Measurements from ENCODE around the gene TMIGD1. TPM values are rescaled to one million over a fixed set of nuclear protein-coding genes. Genes with fewer than 3 reads are reported as not detected.
"Not testable (repeated sequence)": the region's sequence is repeated elsewhere in the genome, so short reads cannot be mapped to it uniquely, and the experiment has no call there.

The TMIGD1 gene
- total RNA-seq, 2 experiments from 2014 or later, result not detected

GRCh38 chr17:30354701-30355100 lies 20.8 kb upstream of the TMIGD1 start:
- POLR2A ChIA-PET, result interaction anchor here (0.6 to 1.0 kb wide), 3 partner anchors 9 to 60 kb away, joined by 3 to 4 read pairs (median 3); no protein-coding TSS in a partner anchor
- H3K9me3 Mint-ChIP-seq, result no peaks in the 10 kb centered on the region
- intact Hi-C loops (cut with micrococcal nuclease), result no loop called here
- no peaks in the 10 kb centered on the region for H3K36me3 Mint-ChIP-seq (ENCODE audit: low read depth)
- peaks cover 17% of the 10 kb centered on the region for H3K4me1 Mint-ChIP-seq (ENCODE audit: low read depth)
- peaks cover 3% of the 10 kb centered on the region for H3K27me3 Mint-ChIP-seq
- CTCF ChIA-PET, result interaction anchor here (0.9 to 1.1 kb wide), 3 partner anchors 9 to 18 kb away, joined by 3 to 6 read pairs (median 5); no protein-coding TSS in a partner anchor
- H3K27ac Mint-ChIP-seq, result no peak overlapping the region
- ATAC-seq, result no peak
- TF ChIP-seq, protein P1, sequence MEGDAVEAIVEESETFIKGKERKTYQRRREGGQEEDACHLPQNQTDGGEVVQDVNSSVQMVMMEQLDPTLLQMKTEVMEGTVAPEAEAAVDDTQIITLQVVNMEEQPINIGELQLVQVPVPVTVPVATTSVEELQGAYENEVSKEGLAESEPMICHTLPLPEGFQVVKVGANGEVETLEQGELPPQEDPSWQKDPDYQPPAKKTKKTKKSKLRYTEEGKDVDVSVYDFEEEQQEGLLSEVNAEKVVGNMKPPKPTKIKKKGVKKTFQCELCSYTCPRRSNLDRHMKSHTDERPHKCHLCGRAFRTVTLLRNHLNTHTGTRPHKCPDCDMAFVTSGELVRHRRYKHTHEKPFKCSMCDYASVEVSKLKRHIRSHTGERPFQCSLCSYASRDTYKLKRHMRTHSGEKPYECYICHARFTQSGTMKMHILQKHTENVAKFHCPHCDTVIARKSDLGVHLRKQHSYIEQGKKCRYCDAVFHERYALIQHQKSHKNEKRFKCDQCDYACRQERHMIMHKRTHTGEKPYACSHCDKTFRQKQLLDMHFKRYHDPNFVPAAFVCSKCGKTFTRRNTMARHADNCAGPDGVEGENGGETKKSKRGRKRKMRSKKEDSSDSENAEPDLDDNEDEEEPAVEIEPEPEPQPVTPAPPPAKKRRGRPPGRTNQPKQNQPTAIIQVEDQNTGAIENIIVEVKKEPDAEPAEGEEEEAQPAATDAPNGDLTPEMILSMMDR (IDR thresholded peaks at IDR 0.05), result no peak
- H3K4me3 Mint-ChIP-seq, result no peak overlapping the region
- no peak for DNase-seq

DNA sequence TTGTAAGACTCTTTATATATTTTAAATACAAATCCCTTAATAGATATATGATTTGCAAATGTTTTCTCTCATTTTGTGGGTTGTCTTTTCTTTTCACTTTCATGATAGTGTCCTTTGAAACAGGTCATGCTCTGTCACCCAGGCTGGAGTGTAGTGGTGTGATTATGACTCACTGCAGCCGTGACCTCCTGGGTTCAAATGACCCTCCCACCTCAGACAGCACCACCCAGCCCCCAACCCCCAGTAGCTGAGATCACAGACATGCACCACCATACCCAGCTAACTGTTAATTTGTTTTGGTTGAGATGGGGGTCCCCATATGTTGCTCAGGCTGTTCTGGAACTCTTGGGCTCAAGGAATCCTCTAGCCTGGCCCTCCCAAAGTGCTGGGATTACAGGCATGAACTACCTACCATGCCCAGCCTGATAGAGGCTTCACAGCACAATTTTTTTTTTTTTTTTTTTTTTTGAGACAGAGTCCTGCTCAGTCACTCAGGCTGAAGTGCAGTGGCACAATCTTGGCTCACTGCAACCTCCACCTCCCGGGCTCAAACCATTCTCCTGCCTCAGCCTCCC lies 18.5 kb upstream of the TMIGD1 start:
- POLR2A ChIA-PET, result interaction anchor here (1.3 kb wide), 1 partner anchor 11 kb away, joined by 3 read pairs; no protein-coding TSS in a partner anchor
- H3K9me3 Mint-ChIP-seq, result no peaks in the 10 kb centered on the region
- H3K27ac Mint-ChIP-seq, result no peak overlapping the region
- peaks cover 3% of the 10 kb centered on the region for H3K27me3 Mint-ChIP-seq
- intact Hi-C loops (cut with micrococcal nuclease), result no loop called here
- ATAC-seq (peak; percentile 62), DNase-seq (peak; percentile 37)
- H3K4me3 Mint-ChIP-seq, result no peak overlapping the region
- CTCF ChIA-PET, result interaction anchor here (1.6 kb wide), 1 partner anchor 10 kb away, joined by 4 read pairs; no protein-coding TSS in a partner anchor
- H3K36me3 Mint-ChIP-seq (ENCODE audit: low read depth), result no peaks in the 10 kb centered on the region
- H3K4me1 Mint-ChIP-seq (ENCODE audit: low read depth), result peaks cover 17% of the 10 kb centered on the region
- TF ChIP-seq, protein P1 (IDR thresholded peaks at IDR 0.05), result no peak

- POLR2A ChIA-PET, result interaction anchor here (1.3 kb wide), 1 partner anchor 12 kb away, joined by 3 read pairs; no protein-coding TSS in a partner anchor
- no peak overlapping the region for H3K4me3 Mint-ChIP-seq
- peaks cover 17% of the 10 kb centered on the region for H3K4me1 Mint-ChIP-seq (ENCODE audit: low read depth)
- DNase-seq (no peak), ATAC-seq (no peak)
- intact Hi-C loops (cut with micrococcal nuclease), result no loop called here
- H3K27ac Mint-ChIP-seq, result no peak overlapping the region
- H3K27me3 Mint-ChIP-seq, result peaks cover 3% of the 10 kb centered on the region
- H3K9me3 Mint-ChIP-seq, result no peaks in the 10 kb centered on the region
- TF ChIP-seq, protein P1 (IDR thresholded peaks at IDR 0.05), result no peak
- CTCF ChIA-PET, result interaction anchor here (1.6 kb wide), 1 partner anchor 10 kb away, joined by 4 read pairs; no protein-coding TSS in a partner anchor
- no peaks in the 10 kb centered on the region for H3K36me3 Mint-ChIP-seq (ENCODE audit: low read depth)
These were observed 17.9 kb upstream of the TMIGD1 start for GRCh38 chr17:30351735-30352134.

- CTCF ChIA-PET; DNase-seq; ATAC-seq; POLR2A ChIA-PET; H3K9me3 Mint-ChIP-seq; H3K27me3 Mint-ChIP-seq; H3K36me3 Mint-ChIP-seq (ENCODE audit: low read depth); H3K4me3 Mint-ChIP-seq; H3K27ac Mint-ChIP-seq; intact Hi-C loops (cut with micrococcal nuclease): not testable (repeated sequence)
- peaks cover 19% of the 10 kb centered on the region for H3K4me1 Mint-ChIP-seq (ENCODE audit: low read depth)
These were observed 17.4 kb upstream of the TMIGD1 start for GRCh38 chr17:30351263-30351662.

GRCh38 chr17:30349252-30349651 lies 15.4 kb upstream of the TMIGD1 start:
- no peaks in the 10 kb centered on the region for H3K36me3 Mint-ChIP-seq (ENCODE audit: low read depth)
- POLR2A ChIA-PET, result no interaction called here

More at GRCh38 chr17:30349252-30349651, 15.4 kb upstream of the TMIGD1 start:
- H3K9me3 Mint-ChIP-seq, result no peaks in the 10 kb centered on the region
- TF ChIP-seq, protein P1 (IDR thresholded peaks at IDR 0.05), result no peak
- DNase-seq (no peak), ATAC-seq (no peak)
- H3K4me3 Mint-ChIP-seq, result no peak overlapping the region
- H3K27ac Mint-ChIP-seq, result no peak overlapping the region
- peaks cover 3% of the 10 kb centered on the region for H3K27me3 Mint-ChIP-seq
- CTCF ChIA-PET, result interaction anchor here (1.8 kb wide), 1 partner anchor 9 kb away, joined by 10 read pairs; no protein-coding TSS in a partner anchor
- H3K4me1 Mint-ChIP-seq (ENCODE audit: low read depth), result peaks cover 16% of the 10 kb centered on the region
- intact Hi-C loops (cut with micrococcal nuclease), result no loop called here

Measured in activated CD8-positive, alpha-beta T cell treated with anti-CD3 and anti-CD28 coated beads for 36 hours (primary cell).